NB4 (cell line): ENCODE measurements around the gene FBP1.
"Not testable (repeated sequence)": the region's sequence is repeated elsewhere in the genome, so short reads cannot be mapped to it uniquely, and the experiment has no call there.

Experiments
- DNase-seq: peaks from one replicate; pipeline ENCODE4 v3.0.0; 2010; ENCODE audit warnings: low read depth
- H3K4me3 ChIP-seq: one replicate; pipeline ENCODE4 v1.5.1; 2011; ENCODE audit warnings: mild to moderate bottlenecking, low read depth, low read length, moderate library complexity
- MYC ChIP-seq: IDR thresholded peaks from 2 replicates; pipeline ENCODE4 v1.6.1; 2011; ENCODE audit warnings: low read depth, low read length
- POLR2A ChIP-seq: IDR thresholded peaks from 2 replicates; pipeline ENCODE4 v1.6.1; 2011; ENCODE audit warnings: mild to moderate bottlenecking; ENCODE audit not compliant: insufficient read length; ENCODE audit errors: extremely low read depth
- TF ChIP-seq, protein P1 (sequence below): IDR thresholded peaks from one replicate; pipeline ENCODE4 v1.5.1; 2012; ENCODE audit warnings: low read depth, low read length
- TF ChIP-seq, protein P2 (sequence below): IDR thresholded peaks from 2 replicates; pipeline ENCODE4 v1.6.1; 2011; ENCODE audit warnings: low read depth, low read length

Gene FBP1

DNA sequence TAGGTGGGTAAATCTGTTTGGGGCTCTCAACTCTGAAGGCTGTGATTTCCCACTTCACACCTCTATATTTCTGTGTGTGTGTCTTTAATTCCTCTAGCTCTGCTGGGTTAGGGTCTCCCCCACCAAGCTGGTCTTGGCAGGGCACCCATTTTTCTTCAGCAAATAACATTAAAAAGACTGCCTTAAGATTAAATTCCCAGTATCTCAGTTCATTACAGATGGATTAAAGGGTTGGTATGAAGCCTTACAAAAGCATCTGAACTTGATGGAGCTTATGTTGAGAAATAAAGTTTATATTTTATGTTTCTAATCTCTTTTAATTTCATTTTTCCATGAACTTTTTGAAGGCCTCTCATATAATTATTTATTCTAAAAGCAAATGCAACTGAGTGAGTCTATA lies 72.8 kb downstream of the FBP1 start:
- DNase-seq = no peak
- TF ChIP-seq MYC (no peak), POLR2A (no peak)
- TF ChIP-seq, protein P1, sequence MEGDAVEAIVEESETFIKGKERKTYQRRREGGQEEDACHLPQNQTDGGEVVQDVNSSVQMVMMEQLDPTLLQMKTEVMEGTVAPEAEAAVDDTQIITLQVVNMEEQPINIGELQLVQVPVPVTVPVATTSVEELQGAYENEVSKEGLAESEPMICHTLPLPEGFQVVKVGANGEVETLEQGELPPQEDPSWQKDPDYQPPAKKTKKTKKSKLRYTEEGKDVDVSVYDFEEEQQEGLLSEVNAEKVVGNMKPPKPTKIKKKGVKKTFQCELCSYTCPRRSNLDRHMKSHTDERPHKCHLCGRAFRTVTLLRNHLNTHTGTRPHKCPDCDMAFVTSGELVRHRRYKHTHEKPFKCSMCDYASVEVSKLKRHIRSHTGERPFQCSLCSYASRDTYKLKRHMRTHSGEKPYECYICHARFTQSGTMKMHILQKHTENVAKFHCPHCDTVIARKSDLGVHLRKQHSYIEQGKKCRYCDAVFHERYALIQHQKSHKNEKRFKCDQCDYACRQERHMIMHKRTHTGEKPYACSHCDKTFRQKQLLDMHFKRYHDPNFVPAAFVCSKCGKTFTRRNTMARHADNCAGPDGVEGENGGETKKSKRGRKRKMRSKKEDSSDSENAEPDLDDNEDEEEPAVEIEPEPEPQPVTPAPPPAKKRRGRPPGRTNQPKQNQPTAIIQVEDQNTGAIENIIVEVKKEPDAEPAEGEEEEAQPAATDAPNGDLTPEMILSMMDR = no peak
- TF ChIP-seq, protein P2, sequence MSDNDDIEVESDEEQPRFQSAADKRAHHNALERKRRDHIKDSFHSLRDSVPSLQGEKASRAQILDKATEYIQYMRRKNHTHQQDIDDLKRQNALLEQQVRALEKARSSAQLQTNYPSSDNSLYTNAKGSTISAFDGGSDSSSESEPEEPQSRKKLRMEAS = no peak

DNA sequence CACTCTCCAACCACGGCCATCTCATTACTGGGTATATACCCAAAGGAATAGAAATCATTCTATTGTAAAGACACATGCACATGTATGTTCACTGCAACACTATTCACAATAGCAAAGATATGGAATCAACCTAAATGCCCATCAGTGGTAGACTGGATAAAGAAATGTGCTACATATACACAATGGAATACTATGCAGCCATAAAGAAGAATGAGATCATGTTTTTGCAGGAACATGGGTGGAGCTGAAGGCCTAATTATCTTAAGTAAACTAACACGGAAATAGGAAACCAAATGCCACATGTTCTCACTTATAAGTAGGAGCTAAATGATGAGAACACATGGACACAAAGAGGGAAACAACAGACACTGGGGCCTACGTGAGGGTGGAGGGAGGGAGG lies 75.0 kb downstream of the FBP1 start:
- not testable (repeated sequence) for H3K4me3 ChIP-seq, DNase-seq

More for the DNA sequence above, 72.8 kb downstream of the FBP1 start:
- H3K4me3 ChIP-seq = no peak overlapping the region

DNA sequence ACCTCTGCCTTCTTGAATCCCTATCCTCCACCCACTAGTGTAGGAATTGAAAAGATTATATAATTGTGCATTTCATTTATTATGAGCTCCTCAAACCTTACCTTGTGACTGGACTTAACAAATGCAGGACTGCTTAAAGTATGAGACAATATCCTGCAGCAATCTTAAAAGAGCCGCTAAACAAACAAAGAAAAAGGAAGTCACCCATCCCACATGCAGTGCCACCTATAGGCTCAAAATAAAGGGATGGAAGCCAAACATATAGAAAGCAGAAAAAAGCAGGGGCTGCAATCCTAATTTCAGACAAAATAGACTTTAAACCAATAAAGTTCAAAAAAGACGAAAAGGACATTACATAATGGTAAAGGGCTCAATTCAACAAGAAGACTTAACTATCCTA lies 75.8 kb downstream of the FBP1 start:
- peak; percentile 30 for DNase-seq
- no peak overlapping the region for H3K4me3 ChIP-seq
- TF ChIP-seq, protein P2 = no peak
- TF ChIP-seq, protein P1 = peak; percentile 45

DNA sequence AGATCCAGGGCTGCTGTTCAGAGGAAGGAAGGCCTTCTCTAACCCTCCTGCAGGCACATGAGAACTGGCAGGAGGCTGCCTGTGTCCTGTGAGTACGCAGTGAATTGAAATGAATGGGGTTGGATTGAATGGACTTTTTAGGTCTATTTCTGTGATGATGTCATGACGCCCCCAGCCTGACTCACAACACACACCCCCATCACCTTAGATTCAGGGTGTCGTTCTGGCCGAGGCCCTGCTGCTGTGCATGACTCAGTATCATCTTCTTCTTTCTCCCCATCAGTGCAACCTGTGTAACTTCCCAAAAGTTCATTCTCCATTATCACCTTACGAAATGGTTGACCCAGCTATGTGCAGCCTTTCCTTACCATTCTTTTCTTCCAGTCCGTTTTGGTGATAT lies 79.1 kb downstream of the FBP1 start:
- DNase-seq = no peak
- H3K4me3 ChIP-seq = no peak overlapping the region
- TF ChIP-seq, protein P1 = no peak
- TF ChIP-seq MYC = no peak
- TF ChIP-seq, protein P2 = no peak
- no peak for TF ChIP-seq POLR2A

DNA sequence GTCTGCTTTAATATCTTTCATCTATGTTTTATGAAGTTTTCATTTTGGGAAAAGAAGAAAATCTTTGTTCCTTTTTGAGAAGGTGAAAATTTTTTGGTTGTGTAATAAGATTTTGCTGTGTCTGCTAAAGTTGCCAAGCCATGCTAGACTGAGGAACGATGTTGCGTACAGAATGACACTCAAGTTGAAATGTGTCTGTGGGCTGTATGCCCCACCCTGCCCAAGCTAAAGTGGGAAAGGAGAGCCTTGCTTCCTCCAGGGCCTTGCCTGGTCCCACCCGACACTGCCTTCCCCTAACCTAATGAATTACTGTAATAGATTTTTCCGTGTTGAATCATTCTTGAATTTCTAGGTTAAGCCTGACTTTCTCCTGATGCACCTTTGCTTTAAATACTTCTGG lies 81.9 kb downstream of the FBP1 start:
- TF ChIP-seq, protein P1 = no peak
- TF ChIP-seq, protein P2 = no peak
- TF ChIP-seq POLR2A (no peak), MYC (no peak)
- DNase-seq = no peak
- no peak overlapping the region for H3K4me3 ChIP-seq

DNA sequence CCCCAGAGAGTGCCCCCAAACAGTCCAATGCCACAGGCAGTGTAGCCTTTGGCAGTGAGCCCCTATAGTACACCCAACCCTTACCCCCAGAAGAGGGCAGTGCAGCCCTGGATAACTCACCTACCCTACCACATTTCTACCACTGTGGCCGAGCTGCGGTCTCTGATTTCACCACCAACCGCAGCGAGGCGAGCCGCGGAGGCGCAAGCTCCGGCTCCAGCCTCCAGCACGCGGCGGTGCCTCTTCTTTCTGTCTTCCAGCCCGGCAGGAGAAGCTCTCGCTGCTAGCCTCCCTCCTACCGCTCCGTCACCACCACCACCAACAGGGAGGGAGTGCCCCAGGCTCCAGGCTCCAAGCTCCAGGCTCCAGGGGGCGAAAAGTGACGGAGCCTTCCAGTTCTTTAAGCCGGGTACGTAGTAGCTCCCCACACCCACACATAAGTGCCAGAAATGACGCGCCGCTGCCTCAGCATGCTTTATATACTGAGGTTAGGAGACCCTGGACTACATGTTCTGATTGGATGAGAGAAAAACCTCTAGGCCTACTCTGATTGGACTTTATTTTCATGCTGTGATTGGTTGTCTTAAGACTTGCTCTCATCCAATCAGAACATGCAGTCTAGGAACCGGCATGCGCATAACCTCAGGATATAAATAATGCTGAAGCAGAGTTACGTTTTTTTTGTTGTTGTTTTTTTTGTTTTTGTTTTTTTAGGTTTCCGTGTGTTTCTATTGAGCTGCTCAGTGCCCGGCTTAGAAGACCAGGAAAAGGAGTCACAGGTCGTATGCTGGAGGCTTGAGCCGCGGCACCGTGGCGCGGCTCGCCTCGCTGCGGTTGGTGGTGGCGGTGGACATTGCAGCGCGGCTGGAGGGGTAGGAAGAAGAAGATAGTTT lies 84.6 kb downstream of the FBP1 start, which contains the start of gene PCAT7:
Gene PCAT7 (plus strand): TSS at position 645 of the 893 bp plus-strand sequence.
- DNase-seq = peak; percentile 92

More for the DNA sequence above, 84.6 kb downstream of the FBP1 start, which contains the start of gene PCAT7:
- 0 out of 2 replicates have a peak, but pooled peaks have one; percentile 47 for TF ChIP-seq MYC
- peak; percentile 12 for TF ChIP-seq POLR2A
- TF ChIP-seq, protein P1 = peak; percentile 58
- TF ChIP-seq, protein P2 = peak; percentile 62
- H3K4me3 ChIP-seq = peak within 1 kb of the TSS; percentile 46
